ENCODE data around the gene CBX8. TPM values are rescaled to one million over a fixed set of nuclear protein-coding genes. Genes with fewer than 3 reads are reported as not detected.

CBX8 gene
- polyA plus RNA-seq, 1 donor = 10.3 TPM

GRCh38 chr17:79746889-79747507 lies 49.9 kb downstream of the CBX8 start:
- Histone ChIP-seq H3K4me3 (ENCODE audit: low read length) (no peak overlapping the region), H3K9me3 (ENCODE audit: control insufficient read depth, low read depth, low read length) (peaks cover 9% of the 10 kb centered on the region), H3K4me1 (ENCODE audit: control insufficient read depth, insufficient read depth, low read length) (peaks cover 42% of the 10 kb centered on the region), H3K27me3 (ENCODE audit: control insufficient read depth, insufficient read depth, low read length) (peaks cover 38% of the 10 kb centered on the region), H3K27ac (ENCODE audit: low read length) (no peak overlapping the region), H3K36me3 (ENCODE audit: control insufficient read depth, insufficient read depth, low read length) (no peaks in the 10 kb centered on the region)
- DNase-seq = no peak
- no CpG with 5 or more reads among the region's 22 CpGs for WGBS (ENCODE audit: insufficient coverage, low lambda C conversion rate)

GRCh38 chr17:79745641-79746105 lies 51.2 kb downstream of the CBX8 start:
- Histone ChIP-seq H3K9me3 (ENCODE audit: control insufficient read depth, low read depth, low read length) (peaks cover 9% of the 10 kb centered on the region), H3K4me3 (ENCODE audit: low read length) (no peak overlapping the region), H3K27me3 (ENCODE audit: control insufficient read depth, insufficient read depth, low read length) (peaks cover 38% of the 10 kb centered on the region), H3K4me1 (ENCODE audit: control insufficient read depth, insufficient read depth, low read length) (peaks cover 49% of the 10 kb centered on the region), H3K27ac (ENCODE audit: low read length) (no peak overlapping the region), H3K36me3 (ENCODE audit: control insufficient read depth, insufficient read depth, low read length) (no peaks in the 10 kb centered on the region)
- no CpG with 5 or more reads among the region's 6 CpGs for WGBS (ENCODE audit: insufficient coverage, low lambda C conversion rate)
- DNase-seq = no peak

- peak overlapping the region; percentile 96 for H3K27ac ChIP-seq (ENCODE audit: low read length)
- no peak overlapping the region for H3K4me3 ChIP-seq (ENCODE audit: low read length)
- no peaks in the 10 kb centered on the region for H3K36me3 ChIP-seq (ENCODE audit: control insufficient read depth, insufficient read depth, low read length)
- H3K27me3 ChIP-seq (ENCODE audit: control insufficient read depth, insufficient read depth, low read length) = peaks cover 22% of the 10 kb centered on the region
- H3K4me1 ChIP-seq (ENCODE audit: control insufficient read depth, insufficient read depth, low read length) = peaks cover 63% of the 10 kb centered on the region
- no peak for DNase-seq
- no CpG with 5 or more reads among the region's 5 CpGs for WGBS (ENCODE audit: insufficient coverage, low lambda C conversion rate)
- H3K9me3 ChIP-seq (ENCODE audit: control insufficient read depth, low read depth, low read length) = peaks cover 9% of the 10 kb centered on the region
These were observed 53.3 kb downstream of the CBX8 start for GRCh38 chr17:79743614-79744013.

GRCh38 chr17:79742951-79743476 lies 53.9 kb downstream of the CBX8 start:
- no CpG with 5 or more reads among the region's 7 CpGs for WGBS (ENCODE audit: insufficient coverage, low lambda C conversion rate)
- H3K27ac ChIP-seq (ENCODE audit: low read length) = peak overlapping the region; percentile 96
- peaks cover 63% of the 10 kb centered on the region for H3K4me1 ChIP-seq (ENCODE audit: control insufficient read depth, insufficient read depth, low read length)
- peaks cover 6% of the 10 kb centered on the region for H3K9me3 ChIP-seq (ENCODE audit: control insufficient read depth, low read depth, low read length)
- H3K4me3 ChIP-seq (ENCODE audit: low read length) = no peak overlapping the region
- peaks cover 18% of the 10 kb centered on the region for H3K27me3 ChIP-seq (ENCODE audit: control insufficient read depth, insufficient read depth, low read length)
- H3K36me3 ChIP-seq (ENCODE audit: control insufficient read depth, insufficient read depth, low read length) = peaks cover 5% of the 10 kb centered on the region
- DNase-seq = peak; percentile 93 to 97

GRCh38 chr17:79742589-79742918 lies 54.3 kb downstream of the CBX8 start:
- no CpG with 5 or more reads among the region's 1 CpG for WGBS (ENCODE audit: insufficient coverage, low lambda C conversion rate)
- H3K4me1 ChIP-seq (ENCODE audit: control insufficient read depth, insufficient read depth, low read length) = peaks cover 62% of the 10 kb centered on the region
- no peak for DNase-seq
- H3K27me3 ChIP-seq (ENCODE audit: control insufficient read depth, insufficient read depth, low read length) = peaks cover 14% of the 10 kb centered on the region
- H3K9me3 ChIP-seq (ENCODE audit: control insufficient read depth, low read depth, low read length) = peaks cover 4% of the 10 kb centered on the region
- H3K36me3 ChIP-seq (ENCODE audit: control insufficient read depth, insufficient read depth, low read length) = peaks cover 6% of the 10 kb centered on the region
- H3K27ac ChIP-seq (ENCODE audit: low read length) = peak overlapping the region; percentile 96
- peak overlapping the region; percentile 57 for H3K4me3 ChIP-seq (ENCODE audit: low read length)

Other genes with a start within 250 kb of the CBX8 start
- gene RBFOX3, start 186.0 kb downstream of the CBX8 start, polyA plus RNA-seq = 0.61 TPM
- gene ENPP7, start 66.1 kb downstream of the CBX8 start, polyA plus RNA-seq = 136 TPM
- gene CBX2, start 18.9 kb downstream of the CBX8 start, polyA plus RNA-seq = 14.4 TPM
- 53.7 TPM for gene CBX4, start 42.4 kb upstream of the CBX8 start, polyA plus RNA-seq
- 29.9 TPM for gene TBC1D16, start 238.8 kb upstream of the CBX8 start, polyA plus RNA-seq
- 5.7 TPM for gene CCDC40, start 239.6 kb upstream of the CBX8 start, polyA plus RNA-seq

All from large intestine (tissue), 3 donors.